ENCODE results near the gene IGLL5. TPM values are rescaled to one million over a fixed set of nuclear protein-coding genes. Genes with fewer than 3 reads are reported as not detected.

IGLL5 gene
- total RNA-seq, 1 experiment from 2014 or later = not detected

DNA sequence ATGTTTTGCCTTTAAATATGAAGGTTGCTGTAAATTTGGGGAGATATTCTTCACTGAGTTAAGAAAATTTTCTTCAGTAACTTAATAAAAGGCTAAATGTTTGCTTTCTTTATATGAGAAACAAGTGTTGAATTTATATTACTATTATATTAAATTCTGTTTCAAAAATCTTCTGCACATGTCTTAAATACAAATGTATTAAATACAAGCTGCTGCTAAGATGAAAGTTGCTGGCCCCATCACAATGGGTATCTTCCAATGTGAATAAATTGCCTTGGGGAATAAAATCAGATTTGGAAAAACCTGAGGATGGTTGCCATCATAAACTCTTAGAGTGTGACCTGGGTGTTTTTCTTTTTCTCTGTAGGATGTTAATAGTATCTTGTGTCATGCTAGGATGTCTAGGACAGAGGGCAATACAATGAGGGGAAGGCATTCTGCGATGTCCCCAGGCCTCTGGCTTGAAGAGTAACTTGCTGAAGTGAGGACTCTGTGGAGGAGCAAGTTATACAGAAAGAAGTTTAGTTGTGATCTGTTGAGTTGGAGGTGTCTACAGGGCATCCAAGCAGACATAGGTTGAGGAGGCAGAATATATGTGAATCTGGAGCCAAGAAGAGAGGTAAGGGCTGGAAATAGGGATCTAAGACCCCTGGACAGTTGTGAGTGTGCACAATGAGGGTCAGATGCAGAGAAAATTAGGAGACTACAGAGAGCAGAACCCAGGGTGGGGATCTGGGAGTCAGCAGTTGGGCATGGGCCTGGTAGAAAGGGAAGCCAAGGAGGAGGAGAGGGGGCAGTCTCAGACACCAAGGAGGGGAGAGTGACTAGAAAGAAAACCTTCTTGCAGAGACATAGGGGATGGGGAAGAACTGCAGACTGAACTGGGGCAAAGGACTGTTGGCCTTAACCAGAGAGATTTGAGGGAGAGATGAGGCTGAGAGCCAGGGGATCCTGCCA is 4.8 kb downstream of the IGLL5 start:
- no peak overlapping the region for H3K27ac ChIP-seq (ENCODE audit: low read length)
- H3K9me2 ChIP-seq (replicated peaks; ENCODE audit: low read length) = no peaks in the 10 kb centered on the region
- ChIA-PET POLR2A (ENCODE audit: unreplicated experiment) (no interaction called here), CTCF (no interaction called here)
- no peak overlapping the region for H2AFZ ChIP-seq (ENCODE audit: low read length)
- DNase-seq (no peak), ATAC-seq (no peak)
- TF ChIP-seq, protein P1, sequence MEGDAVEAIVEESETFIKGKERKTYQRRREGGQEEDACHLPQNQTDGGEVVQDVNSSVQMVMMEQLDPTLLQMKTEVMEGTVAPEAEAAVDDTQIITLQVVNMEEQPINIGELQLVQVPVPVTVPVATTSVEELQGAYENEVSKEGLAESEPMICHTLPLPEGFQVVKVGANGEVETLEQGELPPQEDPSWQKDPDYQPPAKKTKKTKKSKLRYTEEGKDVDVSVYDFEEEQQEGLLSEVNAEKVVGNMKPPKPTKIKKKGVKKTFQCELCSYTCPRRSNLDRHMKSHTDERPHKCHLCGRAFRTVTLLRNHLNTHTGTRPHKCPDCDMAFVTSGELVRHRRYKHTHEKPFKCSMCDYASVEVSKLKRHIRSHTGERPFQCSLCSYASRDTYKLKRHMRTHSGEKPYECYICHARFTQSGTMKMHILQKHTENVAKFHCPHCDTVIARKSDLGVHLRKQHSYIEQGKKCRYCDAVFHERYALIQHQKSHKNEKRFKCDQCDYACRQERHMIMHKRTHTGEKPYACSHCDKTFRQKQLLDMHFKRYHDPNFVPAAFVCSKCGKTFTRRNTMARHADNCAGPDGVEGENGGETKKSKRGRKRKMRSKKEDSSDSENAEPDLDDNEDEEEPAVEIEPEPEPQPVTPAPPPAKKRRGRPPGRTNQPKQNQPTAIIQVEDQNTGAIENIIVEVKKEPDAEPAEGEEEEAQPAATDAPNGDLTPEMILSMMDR (conservative IDR thresholded peaks at IDR 0.05; ENCODE audit: low read depth, low read length) = no peak
- no peak for TF ChIP-seq EZH2 (IDR thresholded peaks at IDR 0.05; ENCODE audit: low read length, unreplicated experiment)
- TF ChIP-seq EZH2phosphoT487 (IDR thresholded peaks at IDR 0.05; ENCODE audit: borderline replicate concordance, low read length) = no peak
- H4K20me1 ChIP-seq (ENCODE audit: low read length) = no peaks in the 10 kb centered on the region
- H3K4me1 ChIP-seq (ENCODE audit: insufficient read depth, low read length) = no peaks in the 10 kb centered on the region
- intact Hi-C loops (cut with micrococcal nuclease) = no loop called here
- no peaks in the 10 kb centered on the region for H3K79me2 ChIP-seq (ENCODE audit: low read length)
- H3K9ac ChIP-seq (ENCODE audit: low read length) = no peak overlapping the region
- no peaks in the 10 kb centered on the region for H3K36me3 ChIP-seq (ENCODE audit: low read depth, low read length)
- peaks cover 34% of the 10 kb centered on the region for H3K27me3 ChIP-seq (ENCODE audit: low read length)
- no peak overlapping the region for H3K4me2 ChIP-seq (ENCODE audit: low read length)
- no TSS peak for BruUV-seq (replicated peaks)
- H3F3A ChIP-seq (ENCODE audit: low read length, unreplicated experiment) = no peaks in the 10 kb centered on the region
- no peaks in the 10 kb centered on the region for H3K9me3 ChIP-seq (ENCODE audit: low read length)
- no peak overlapping the region for H3K4me3 ChIP-seq (ENCODE audit: low read length)

DNA sequence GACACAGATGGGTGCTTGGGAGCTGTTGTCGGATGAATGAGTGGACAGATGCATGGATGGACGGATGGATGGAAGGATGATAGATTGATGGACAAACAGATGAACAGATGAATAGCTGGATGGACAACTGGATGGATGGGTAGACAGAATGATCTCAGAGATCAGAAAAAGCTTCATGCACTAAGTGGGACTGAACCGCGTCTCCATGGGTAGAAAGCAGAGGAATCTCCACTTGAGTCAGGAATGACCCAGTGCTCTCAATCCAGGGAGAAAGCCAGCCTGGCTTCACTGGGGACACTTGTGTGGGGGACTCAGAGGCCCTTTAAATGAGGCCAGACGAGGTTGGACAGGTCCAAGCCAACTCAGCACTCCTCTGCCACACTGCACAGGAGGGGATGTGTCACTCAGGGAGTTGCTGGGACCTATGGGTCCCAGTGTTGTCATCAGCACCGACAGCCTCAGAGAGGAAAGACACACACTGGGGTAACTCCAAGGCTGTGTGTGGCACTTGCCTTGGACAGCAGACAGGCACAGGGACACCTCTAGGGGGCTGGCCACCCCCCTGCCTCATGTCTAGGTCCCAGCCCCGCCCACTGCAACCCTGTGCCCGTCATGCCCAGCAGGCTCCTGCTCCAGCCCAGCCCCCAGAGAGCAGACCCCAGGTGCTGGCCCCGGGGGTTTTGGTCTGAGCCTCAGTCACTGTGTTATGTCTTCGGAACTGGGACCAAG is 5.6 kb downstream of the IGLL5 start:
- no peak overlapping the region for H3K4me3 ChIP-seq (ENCODE audit: low read length)
- H4K20me1 ChIP-seq (ENCODE audit: low read length) = no peaks in the 10 kb centered on the region
- H3K79me2 ChIP-seq (ENCODE audit: low read length) = no peaks in the 10 kb centered on the region
- no peaks in the 10 kb centered on the region for H3F3A ChIP-seq (ENCODE audit: low read length, unreplicated experiment)
- intact Hi-C loops (cut with micrococcal nuclease) = no loop called here
- ChIA-PET CTCF (no interaction called here), POLR2A (ENCODE audit: unreplicated experiment) (no interaction called here)
- no peaks in the 10 kb centered on the region for H3K36me3 ChIP-seq (ENCODE audit: low read depth, low read length)
- no TSS peak for BruUV-seq (replicated peaks)
- peaks cover 34% of the 10 kb centered on the region for H3K27me3 ChIP-seq (ENCODE audit: low read length)
- TF ChIP-seq, protein P1 (conservative IDR thresholded peaks at IDR 0.05; ENCODE audit: low read depth, low read length) = no peak
- TF ChIP-seq EZH2 (IDR thresholded peaks at IDR 0.05; ENCODE audit: low read length, unreplicated experiment) = no peak
- TF ChIP-seq EZH2phosphoT487 (IDR thresholded peaks at IDR 0.05; ENCODE audit: borderline replicate concordance, low read length) = no peak
- ATAC-seq = no peak
- no peaks in the 10 kb centered on the region for H3K9me3 ChIP-seq (ENCODE audit: low read length)
- H2AFZ ChIP-seq (ENCODE audit: low read length) = no peak overlapping the region
- H3K9ac ChIP-seq (ENCODE audit: low read length) = no peak overlapping the region
- no peak overlapping the region for H3K4me2 ChIP-seq (ENCODE audit: low read length)
- H3K9me2 ChIP-seq (replicated peaks; ENCODE audit: low read length) = no peaks in the 10 kb centered on the region
- H3K4me1 ChIP-seq (ENCODE audit: insufficient read depth, low read length) = no peaks in the 10 kb centered on the region
- no peak for DNase-seq
- no peak overlapping the region for H3K27ac ChIP-seq (ENCODE audit: low read length)

Measured in PC-3 (cell line).